NCI-H1092 treated with DMSO at 0.1 percent for 48 hours (cell line): ENCODE data around the gene KDM3A.
"Not testable (repeated sequence)": the region's sequence is repeated elsewhere in the genome, so short reads cannot be mapped to it uniquely, and the experiment has no call there.

Source experiments
- DNase-seq: peaks from one replicate; lab custom pipeline; 2025; lab: John Stamatoyannopoulos, UW

KDM3A gene

DNA sequence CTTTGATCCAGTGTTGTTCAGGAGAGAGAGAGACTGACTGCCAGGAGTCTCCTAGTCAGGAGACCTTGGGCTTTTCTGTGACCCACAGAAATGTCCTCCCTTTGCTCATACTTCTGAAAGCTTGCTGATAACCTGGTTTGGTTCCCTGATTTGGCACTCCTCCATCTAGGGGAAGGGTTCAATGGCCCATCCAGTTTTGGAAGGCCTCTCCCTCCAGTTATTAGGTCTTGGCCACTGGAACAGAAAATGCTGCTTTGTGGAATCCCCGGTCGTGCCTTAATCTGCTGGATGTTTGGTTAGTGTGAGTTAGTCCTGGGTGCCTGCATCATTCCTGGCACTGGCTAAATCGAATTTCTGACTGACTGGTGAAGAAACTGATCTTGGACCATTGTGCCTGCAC, 35.7 kb downstream of the KDM3A start:
- DNase-seq, result no peak

DNA sequence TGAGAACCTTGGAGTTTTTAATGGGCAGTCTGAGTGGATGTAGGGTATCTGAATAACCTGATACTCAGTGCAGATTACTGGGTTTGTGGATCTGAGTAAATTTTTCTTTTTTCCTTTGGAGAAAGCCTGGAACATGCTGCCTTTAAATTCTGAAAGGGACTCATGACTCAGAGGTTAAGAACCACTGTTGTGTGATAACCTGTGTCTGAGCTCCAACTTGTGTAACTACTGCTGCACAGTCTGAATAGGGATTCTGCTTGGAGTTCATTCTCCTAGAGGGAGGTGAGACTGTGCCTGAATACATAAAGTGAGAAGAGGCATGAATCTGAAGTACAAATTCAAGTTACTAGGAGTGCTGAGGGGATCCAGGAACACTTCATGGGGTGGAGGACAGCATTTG, 36.2 kb downstream of the KDM3A start:
- no peak for DNase-seq

DNA sequence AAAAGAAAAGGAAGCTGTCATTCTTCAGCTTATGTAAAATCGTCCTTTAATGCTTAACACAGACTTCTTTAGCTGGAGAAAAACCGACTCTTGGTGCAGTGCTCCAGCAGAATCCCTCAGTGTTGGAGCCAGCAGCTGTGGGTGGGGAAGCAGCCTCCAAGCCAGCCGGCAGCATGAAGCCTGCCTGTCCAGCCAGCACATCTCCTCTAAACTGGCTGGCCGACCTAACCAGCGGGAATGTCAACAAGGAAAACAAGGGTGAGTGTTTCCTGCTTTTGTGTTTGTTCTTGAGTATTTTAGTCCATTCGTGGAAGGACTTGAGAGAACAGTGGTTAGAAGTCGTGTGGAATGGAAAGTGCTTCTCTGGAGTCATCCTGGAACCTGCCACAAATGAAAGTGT, 38.9 kb downstream of the KDM3A start:
- DNase-seq, result no peak

DNA sequence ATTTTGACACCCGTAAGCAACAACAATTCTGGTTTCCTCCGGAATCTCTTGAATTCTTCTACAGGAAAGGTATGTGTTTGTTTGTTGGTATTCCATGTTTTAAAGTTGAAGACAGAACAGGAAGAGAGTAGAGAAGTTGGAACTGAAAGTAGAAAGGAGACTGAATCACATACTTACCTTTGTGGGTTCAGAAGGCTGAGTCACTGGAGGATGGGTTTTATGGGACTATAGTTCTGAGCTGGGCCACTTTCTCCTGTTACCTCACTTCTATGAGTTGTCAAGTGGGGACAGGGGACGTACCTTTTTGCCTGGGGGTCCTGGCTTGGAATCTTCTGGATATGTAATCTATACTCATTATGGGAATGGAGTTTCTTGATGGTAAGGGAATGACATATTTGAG, 40.9 kb downstream of the KDM3A start:
- DNase-seq, result no peak

DNA sequence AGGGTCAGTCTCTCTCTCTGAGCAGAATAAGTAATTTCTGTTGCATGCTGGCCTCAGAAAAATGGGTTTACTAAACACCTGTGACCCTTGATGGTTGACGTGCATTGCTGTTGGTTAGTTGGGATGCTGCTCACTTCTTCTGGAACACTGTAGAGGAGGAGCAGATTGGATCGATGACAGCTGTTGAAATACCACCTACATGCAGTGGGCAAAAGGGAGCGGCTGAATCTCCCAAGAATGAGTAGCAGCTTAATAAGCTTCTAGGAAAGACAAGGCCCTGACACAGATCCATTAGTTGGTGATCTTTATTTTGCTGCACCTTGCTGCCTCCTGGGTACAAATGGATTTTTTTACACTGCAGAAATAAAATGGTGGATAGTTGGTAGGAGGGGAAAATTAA, 43.2 kb downstream of the KDM3A start:
- DNase-seq, result no peak

DNA sequence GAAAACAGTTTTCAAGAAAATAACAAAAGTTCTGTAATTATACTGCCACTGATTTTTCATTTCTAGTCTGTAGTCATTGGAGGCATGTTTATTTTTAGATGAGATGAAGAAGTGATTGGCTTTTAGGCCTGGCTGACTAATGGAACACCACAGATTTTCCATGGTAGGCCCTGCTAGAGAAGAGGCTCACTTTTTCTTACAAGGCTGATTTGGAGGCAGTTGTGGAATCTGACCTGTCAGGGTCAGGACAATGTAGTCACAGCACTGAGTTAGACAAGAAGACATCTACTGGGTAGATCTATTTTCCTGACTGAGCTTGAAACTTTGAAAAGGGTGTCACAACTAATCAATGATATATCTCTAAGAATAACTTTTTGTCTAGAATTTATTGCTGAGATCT, 43.9 kb downstream of the KDM3A start:
- DNase-seq, result no peak

DNA sequence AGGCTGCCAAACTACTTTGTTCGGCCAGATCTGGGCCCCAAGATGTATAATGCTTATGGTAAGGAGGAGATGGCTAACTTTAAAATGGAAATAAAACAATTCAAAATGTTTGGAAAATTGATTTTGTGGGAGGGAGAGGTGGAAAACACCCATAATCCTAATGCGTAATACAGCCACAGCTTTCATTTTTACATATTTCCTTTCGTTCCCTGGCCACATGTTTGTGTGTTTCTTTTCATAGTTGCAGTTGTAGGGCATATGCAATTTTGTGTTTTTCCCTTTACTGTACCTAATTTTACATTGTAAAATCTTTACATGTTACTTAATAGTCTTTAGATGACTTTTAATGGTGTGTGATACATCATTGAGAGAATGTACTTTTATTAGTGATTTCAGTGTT, 44.6 kb downstream of the KDM3A start:
- no peak for DNase-seq

DNA sequence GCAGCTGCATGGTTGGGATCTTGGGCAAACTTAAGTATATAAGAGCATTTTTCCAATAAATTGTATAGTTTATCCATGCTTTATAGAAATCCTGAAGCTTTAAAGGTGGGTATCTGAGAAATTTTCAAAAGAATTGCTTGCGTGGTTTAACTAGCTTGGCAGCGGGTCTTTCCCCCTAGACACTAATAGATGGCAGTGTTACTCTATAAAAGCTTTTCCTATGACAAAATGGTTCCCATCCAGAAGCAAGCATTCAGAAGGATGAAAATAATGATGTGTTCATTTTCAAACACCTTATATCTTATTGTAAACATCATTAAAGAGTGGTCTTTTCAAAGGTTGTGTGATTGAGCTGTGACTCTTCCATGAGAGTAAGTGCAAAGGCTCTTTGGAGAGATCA, 45.9 kb downstream of the KDM3A start:
- DNase-seq, result no peak

DNA sequence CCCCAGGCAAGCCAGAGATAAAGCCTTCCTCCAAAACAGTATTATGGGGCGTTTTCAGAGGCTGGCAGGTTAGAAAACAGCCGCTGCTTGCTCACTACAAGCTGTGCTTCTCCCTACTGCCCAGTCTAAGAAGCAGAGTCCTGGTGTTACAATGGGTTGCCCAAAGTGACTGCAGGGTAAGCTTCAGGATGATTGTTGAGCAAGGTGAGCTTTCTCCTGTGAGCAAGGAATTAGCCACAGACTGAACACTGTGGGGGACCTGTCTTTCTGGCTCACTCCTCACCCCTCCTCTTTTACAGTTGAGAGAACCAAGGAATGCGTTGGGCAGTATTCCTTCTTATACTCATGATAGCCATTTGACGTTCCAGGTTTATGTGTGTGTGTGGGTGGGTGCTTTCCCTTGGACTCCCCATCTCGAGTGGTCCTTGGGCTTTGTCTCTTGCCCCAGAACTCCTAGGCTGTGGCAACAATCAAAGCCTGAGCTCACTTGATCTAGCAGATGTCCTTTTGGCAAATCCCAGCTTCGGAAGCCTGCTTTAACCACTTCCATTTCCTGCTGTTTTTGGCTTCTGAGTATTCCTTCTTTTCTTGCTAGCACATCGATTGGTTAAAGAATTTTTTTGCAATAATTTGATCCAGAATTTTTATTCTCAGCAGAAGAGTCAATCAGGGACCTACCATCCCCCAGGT, 47.5 kb downstream of the KDM3A start:
- no peak for DNase-seq

DNA sequence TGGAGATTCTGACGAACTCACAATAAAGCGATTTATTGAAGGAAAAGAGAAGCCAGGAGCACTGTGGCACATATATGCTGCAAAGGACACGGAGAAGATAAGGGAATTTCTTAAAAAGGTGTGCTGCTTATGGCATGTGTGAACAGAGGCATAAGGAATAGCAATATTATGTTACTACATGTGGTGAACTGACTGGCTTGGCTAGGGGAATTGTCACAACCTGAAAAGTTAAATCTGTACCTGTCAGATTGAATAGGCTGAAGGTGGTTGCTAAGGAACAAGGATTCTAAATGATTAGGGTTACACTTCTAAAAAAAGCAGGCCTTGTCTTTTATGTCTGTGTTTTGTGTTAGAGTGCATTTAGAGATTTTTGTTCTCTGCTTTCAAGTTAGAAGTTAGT, 48.4 kb downstream of the KDM3A start:
- DNase-seq, result no peak

DNA sequence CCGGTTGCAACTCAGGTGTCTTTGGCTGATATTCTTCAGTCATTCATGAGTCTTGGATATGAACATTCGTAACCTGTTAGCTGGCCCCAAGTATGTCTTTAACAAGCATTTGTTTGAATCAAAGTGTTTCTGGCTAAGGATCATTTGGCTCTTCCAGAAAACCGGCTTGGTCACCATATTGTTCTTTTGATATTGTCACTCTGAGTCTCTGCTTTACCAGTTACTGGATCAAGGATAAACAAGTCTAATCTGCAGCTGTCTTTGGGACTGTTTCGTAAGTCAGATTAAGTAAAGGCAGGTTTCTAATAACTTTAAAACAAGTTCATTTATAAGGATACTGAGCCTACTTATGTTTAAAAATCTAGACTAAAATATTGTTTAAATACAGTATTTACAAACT, 49.1 kb downstream of the KDM3A start:
- no peak for DNase-seq

DNA sequence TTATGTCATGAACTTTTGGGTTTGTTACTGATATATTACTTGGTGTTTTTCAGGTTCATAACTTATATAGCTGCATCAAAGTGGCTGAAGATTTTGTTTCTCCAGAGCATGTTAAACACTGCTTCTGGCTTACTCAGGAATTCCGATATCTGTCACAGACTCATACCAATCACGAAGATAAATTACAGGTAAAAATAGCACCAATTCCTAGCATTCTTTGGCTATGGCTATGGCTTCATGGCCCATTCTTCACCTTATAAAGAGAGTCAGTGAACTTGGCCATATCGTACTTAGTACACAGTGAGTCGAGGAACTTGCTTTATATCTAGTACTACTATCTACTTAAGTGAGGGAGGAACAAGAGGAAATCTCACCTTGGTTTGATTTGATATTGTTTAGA, 49.9 kb downstream of the KDM3A start:
- no peak for DNase-seq

DNA sequence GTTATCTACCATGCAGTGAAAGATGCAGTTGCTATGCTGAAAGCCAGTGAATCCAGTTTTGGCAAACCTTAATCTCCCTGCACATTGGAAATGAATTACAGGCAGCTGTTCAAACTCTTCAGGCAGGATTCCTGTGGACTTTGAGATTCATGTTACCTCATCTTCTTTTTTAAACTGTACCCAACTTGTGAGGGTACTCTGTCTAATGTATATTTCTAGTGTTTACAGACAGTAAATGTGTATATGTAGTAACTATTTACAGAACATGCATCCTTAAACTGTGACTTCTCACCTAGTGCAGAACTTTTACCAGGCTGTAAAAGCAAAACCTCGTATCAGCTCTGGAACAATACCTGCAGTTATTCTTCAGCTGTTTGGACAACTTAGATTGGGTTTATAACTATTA, 50.9 kb downstream of the KDM3A start:
- DNase-seq, result peak; percentile 53

DNA sequence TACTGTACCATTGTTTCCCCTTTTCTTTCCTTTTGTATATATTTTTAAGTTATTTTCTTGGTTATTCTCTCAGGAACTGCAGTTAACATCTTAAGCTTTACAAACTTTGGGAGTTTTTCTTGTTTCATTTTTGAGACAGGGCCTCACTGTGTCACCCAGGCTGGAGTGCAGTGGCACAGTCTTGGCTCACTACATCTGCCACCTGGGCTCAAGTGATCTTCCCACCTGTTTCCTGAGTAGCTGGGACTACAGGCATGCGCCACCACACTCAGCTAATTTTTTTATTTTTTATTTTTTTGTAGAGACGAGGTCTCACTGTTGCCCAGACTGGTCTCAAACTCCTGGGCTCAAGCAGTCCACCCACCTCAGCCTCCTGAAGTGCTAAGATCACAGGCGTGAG, 55.2 kb downstream of the KDM3A start:
- DNase-seq, result not testable (repeated sequence)

DNA sequence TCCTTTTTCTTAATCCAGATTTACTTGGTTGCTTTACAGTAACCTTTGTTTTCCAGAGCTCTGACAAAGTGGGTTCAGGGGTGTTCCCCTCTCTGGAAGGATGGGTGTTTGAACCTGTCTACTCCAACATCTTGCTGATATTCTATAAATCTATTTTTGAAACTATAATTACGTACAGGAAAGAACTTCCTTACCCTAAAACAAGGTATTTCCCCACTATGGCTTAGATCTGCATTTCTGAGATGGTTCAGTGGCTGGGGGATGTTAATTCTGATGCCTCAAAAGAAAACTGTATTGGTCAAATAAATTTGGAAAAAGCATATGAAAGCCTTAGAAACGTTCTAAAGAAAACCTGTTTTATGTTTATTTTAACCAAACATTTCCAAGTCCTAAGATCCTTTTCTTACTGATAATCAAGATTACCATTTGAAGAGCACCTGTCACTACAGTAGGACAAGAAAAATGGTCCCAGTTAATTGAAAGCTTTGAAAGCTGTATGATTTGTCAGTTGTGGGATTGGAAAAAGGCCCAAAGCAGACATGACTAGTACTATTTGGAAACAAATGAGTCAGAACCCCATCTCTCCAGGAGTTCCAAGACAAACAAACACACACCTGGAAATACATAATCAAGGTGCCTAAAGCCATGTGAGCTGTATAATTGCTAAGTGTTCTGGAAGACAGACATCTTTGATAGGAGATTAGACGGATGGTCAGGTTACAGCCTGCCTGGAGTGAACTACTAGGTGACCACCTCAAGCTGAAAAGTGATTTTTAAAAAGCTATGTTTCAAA, 57.5 kb downstream of the KDM3A start:
- DNase-seq, result no peak

DNA sequence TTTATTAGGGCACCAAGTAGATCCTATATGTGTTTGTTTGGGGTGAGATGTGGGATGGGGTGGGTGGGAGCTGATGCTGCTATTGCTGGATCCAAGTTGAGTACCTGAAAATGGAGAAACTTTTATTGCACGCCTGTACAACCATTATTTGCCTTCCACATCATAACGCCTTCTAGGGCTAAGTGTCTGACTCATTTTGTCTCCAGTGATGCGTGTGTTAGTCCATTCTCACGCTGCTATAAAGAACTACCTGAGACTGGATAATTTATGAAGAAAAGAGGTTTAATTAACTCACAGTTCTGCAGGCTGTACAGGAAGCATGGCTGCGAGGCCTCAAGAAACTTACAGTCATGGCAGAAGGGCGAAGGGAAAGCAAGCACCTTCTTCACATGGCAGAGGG, 58.2 kb downstream of the KDM3A start:
- DNase-seq, result no peak

DNA sequence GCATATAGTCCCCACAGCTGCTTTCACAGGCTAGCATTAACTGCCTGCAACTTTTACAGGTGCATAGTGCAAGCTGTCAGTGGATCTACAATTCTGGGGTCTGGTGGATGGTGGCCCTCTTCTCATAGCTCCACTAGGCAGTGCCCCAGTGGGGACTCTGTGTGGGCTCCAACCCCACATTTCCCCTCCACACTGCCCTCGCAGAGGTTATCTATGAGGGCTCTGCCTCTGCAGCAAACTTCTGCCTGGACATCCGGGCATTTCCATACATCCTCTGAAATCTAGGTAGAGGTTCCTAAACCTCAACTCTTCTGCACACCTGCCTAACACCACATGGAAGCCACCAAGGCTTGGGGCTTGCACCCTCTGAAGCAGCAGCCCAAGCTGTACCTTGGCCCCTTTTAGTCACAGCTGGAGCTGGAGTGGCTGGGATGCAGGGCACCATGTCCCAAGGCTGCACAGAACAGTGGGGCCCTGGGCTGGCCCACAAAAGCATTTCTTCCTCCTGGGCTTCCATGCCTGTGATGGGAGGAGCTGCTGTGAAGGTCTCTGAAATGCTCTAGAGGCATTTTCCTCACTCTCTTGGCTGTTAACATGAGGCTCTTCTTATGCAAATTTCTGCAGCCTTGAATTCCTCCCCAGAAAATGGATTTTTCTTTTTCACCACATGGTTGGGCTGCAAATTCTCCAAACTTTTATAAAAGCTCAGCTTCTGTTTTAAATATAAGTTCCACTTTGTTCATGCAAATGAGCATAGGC, 59.3 kb downstream of the KDM3A start:
- DNase-seq, result no peak

DNA sequence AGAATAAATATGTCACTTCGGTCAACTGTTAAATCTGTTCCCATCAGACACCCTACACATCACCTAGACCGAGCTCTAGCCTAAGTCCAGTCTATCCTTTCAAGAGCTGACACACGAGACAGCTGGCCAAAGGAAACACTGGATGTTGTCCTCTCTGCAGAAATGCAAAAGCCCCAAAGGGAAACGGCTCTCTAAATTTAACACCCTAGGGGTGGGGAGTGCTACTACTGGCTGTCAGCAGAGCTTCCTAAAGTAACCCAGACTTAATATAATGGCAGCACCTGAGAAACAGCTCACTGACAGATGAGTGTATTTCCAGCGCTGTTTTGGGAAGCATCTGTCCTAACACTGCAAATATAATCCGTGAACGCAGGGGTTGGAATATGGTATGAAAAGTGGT, 66.4 kb downstream of the KDM3A start:
- DNase-seq, result no peak

DNA sequence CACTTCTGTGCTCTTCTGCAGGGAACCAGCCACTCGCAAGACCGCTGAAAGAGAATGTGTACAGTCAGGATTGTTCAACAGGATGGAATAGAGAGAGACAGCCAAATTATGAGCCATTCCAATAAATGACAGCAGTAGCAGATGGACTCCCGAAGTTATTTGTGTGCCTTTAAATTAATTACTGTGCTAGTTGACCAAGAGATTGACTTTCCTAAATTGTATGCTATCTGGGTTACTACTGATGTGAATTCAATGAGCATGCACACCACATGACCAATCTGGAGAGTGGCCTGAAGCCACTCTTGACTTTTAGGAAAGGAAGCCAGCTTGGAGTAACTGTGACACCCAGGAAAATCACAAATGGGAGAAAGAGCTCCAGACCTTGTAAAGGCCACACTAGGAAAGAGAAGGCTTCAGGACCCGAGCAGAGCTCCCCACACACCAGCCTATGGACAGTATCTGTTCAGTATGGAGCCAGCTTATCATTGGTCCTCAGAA, 69.3 kb downstream of the KDM3A start:
- DNase-seq, result no peak

DNA sequence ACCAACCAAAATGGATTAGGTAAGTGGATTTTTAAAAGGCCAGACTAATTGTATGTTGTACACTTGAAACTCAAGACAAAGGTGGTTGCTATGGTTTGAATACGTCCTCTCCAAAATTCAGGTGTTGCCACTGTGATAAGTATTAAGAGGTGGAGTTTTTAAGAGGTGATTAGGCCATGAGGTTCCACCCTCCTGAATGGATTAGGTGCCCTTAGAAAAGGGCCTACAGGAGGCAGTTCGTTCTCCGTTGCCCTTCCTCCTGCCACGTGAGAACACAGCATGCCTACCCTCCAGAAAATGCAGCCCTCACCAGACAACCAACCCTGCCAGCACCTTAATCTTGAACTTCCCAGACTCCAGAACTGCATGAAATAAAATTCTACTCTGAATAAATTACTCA, 70.9 kb downstream of the KDM3A start:
- DNase-seq, result no peak

DNA sequence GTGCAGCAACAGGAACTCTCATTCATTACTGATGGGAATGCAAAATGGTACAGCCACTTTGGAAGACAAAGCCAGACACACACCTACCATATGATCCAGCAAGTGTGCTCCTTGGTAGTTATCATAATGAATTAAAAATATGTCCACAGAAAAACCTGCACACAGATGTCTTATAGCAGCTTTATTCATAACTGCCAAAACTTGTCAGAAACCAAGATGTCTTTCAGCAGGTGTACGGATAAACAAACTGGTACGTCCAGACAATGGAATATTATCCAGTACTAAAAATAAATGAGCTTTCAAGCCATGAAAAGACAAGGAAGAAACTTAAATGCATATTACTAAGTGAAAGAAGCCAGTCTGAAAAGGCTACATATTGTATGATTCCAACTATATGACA, 71.7 kb downstream of the KDM3A start:
- no peak for DNase-seq

DNA sequence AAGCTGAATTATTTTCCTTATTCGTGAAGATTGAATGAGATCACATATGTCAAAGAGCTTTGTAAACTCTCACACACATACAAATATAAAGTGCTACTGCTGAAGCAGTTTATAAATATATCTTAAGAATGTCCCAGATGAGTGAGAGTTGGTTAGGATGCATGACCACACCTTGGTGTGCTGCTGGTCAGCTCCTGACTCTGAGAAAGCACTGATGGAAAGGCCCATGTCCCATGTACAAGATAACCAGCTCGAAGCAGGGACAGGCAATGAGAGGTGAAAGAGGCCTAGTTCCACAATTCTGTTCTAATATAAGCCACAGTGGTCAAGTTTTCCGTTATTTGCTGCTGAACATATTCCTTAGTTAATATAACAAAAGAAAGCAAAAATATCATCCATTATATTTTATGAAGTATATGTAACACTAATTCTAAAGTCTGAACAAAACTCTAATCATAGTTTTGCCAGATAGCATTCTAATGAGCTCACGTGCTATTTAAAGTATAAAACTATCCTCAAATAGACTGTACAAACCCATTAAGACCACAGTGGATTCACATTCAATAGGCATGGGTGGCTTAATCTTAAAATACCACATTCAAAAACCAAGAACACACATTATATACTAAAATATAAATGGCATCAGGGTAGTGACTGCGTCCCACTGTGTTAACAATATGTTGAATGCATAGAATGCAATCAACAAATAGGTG, 72.9 kb downstream of the KDM3A start:
- DNase-seq, result no peak
